H1 (cell line): Measurements from ENCODE around the gene STOML1. TPM values are rescaled to one million over a fixed set of nuclear protein-coding genes. Genes with fewer than 3 reads are reported as not detected.

Experiments used
- CTCF ChIA-PET: fragments of 300-600 bp; sonication (Branson Sonifier 250); formaldehyde crosslinking; loops from one replicate; lab custom pipeline; 2021; ENCODE audit not compliant: partially characterized antibody; lab: Charles Lee
- POLR2A ChIA-PET: fragments of 300-600 bp; sonication (Branson Sonifier 250); formaldehyde crosslinking; loops from one replicate; lab custom pipeline; 2021; ENCODE audit warnings: inconsistent platforms; ENCODE audit not compliant: partially characterized antibody; lab: Charles Lee
- DNase-seq, 2 experiments: peaks; one replicate each; pipeline versions ENCODE4 v3.0.0 to v3.0.0-alpha.2; 2010 to 2022; ENCODE audit warnings: low spot score in 2 of 2, low read depth in 1 of 2, mixed read lengths in 1 of 2
- FAIRE-seq: peaks from 2 replicates; lab custom pipeline; 2011; peaks lifted over from hg19 to GRCh38; lab: Jason Lieb, UNC
- H2AFZ ChIP-seq: 2 replicates; pipeline ENCODE4 v1.8.1; 2012; ENCODE audit warnings: low read length, inconsistent platforms
- H2AK5ac ChIP-seq: 2 replicates; pipeline ENCODE4 v1.6.1; 2013; ENCODE audit warnings: low read depth, low read length
- H2BK120ac ChIP-seq: replicated peaks from 2 replicates; pipeline ENCODE3; 2013; ENCODE audit warnings: low read depth, low read length, inconsistent platforms
- H2BK12ac ChIP-seq: 2 replicates; pipeline ENCODE4 v1.6.1; 2013; ENCODE audit warnings: low read depth, low read length
- H2BK15ac ChIP-seq: 2 replicates; pipeline ENCODE4 v1.6.1; 2013; ENCODE audit warnings: low read length
- H2BK20ac ChIP-seq: 2 replicates; pipeline ENCODE4 v1.6.1; 2013; ENCODE audit warnings: low read length
- H2BK5ac ChIP-seq: 2 replicates; pipeline ENCODE4 v1.6.1; 2013; ENCODE audit warnings: low read depth, low read length
- H3K14ac ChIP-seq: 2 replicates; pipeline ENCODE4 v1.6.1; 2013; ENCODE audit warnings: inconsistent platforms; ENCODE audit not compliant: insufficient read length
- H3K18ac ChIP-seq: 2 replicates; pipeline ENCODE4 v1.6.1; 2013; ENCODE audit warnings: low read length; ENCODE audit errors: extremely low read depth
- H3K23ac ChIP-seq: 2 replicates; pipeline ENCODE4 v1.6.1; 2013; ENCODE audit warnings: inconsistent platforms; ENCODE audit not compliant: insufficient read length
- H3K23me2 ChIP-seq: 2 replicates; pipeline ENCODE4 v1.6.1; 2013; ENCODE audit warnings: low read depth, low read length
- H3K27ac ChIP-seq: 2 replicates; pipeline ENCODE4 v1.6.1; 2011; ENCODE audit warnings: low read depth, low read length, inconsistent platforms
- H3K27me3 ChIP-seq, 4 experiments: replicated peaks in 1 of 4; 1 replicate in 1 of 4; 2 replicates in 3 of 4; pipeline versions ENCODE4 v1.6.1 to v1.8.1; 2011 to 2013; ENCODE audit warnings: low read length in 3 of 4, mild to moderate bottlenecking in 3 of 4, inconsistent platforms in 2 of 4, mixed read lengths in 2 of 4, moderate library complexity in 1 of 4; ENCODE audit not compliant: control insufficient read depth in 3 of 4, insufficient read depth in 3 of 4; ENCODE audit errors: extremely low read depth in 1 of 4
- H3K36me3 ChIP-seq, 4 experiments: 2 replicates each; pipeline versions ENCODE4 v1.6.1 to v1.8.1; 2011 to 2013; ENCODE audit warnings: mild to moderate bottlenecking in 4 of 4, low read length in 3 of 4, moderate library complexity in 2 of 4, control low read depth in 1 of 4, inconsistent platforms in 1 of 4; ENCODE audit not compliant: insufficient read depth in 4 of 4, control insufficient read depth in 2 of 4
- H3K4ac ChIP-seq: replicated peaks from 2 replicates; pipeline ENCODE3; 2013; ENCODE audit warnings: low read length, low read depth, mixed read lengths, inconsistent platforms; ENCODE audit not compliant: insufficient read length
- H3K4me1 ChIP-seq, 4 experiments: replicated peaks in 1 of 4; 1 replicate in 1 of 4; 2 replicates in 3 of 4; pipeline versions ENCODE4 v1.6.1 to v1.8.1; 2011 to 2013; ENCODE audit warnings: low read length in 3 of 4, inconsistent platforms in 2 of 4, mixed read lengths in 1 of 4; ENCODE audit not compliant: insufficient read depth in 4 of 4, control insufficient read depth in 3 of 4
- H3K4me2 ChIP-seq, 2 experiments: 2 replicates each; pipeline versions ENCODE4 v1.6.1 to v1.8.1; 2011 to 2013; ENCODE audit warnings: low read depth in 2 of 2, low read length in 2 of 2, control low read depth in 1 of 2, inconsistent platforms in 1 of 2, mild to moderate bottlenecking in 1 of 2; ENCODE audit not compliant: insufficient read depth in 1 of 2
- H3K4me3 ChIP-seq, 4 experiments: fragments of 200-600, 300-600 bp in 1 of 4; sonication (generic), shearing (Covaris generic), sonication (Bioruptor Twin) in 1 of 4; 2 replicates each; pipeline versions ENCODE4 v1.5.1 to v1.8.1; 2011 to 2016; ENCODE audit warnings: low read length in 4 of 4, low read depth in 3 of 4, control low read depth in 2 of 4, inconsistent platforms in 2 of 4, mild to moderate bottlenecking in 2 of 4, mixed read lengths in 1 of 4, moderate library complexity in 1 of 4; ENCODE audit not compliant: insufficient read depth in 2 of 4; ENCODE audit errors: extremely low read depth in 1 of 4
- H3K56ac ChIP-seq: replicated peaks from 2 replicates; pipeline ENCODE3; 2013; ENCODE audit warnings: low read depth, mild to moderate bottlenecking, mixed read lengths, low read length, inconsistent platforms; ENCODE audit not compliant: insufficient read length
- H3K79me1 ChIP-seq: 2 replicates; pipeline ENCODE4 v1.6.1; 2013; ENCODE audit warnings: low read depth, low read length, control low read depth
- H3K79me2 ChIP-seq, 2 experiments: 2 replicates each; pipeline versions ENCODE4 v1.6.1 to v1.8.1; 2012 to 2013; ENCODE audit warnings: low read length in 2 of 2, mild to moderate bottlenecking in 2 of 2, inconsistent platforms in 1 of 2; ENCODE audit not compliant: insufficient read depth in 2 of 2, control insufficient read depth in 1 of 2
- H3K9ac ChIP-seq, 4 experiments: replicated peaks in 1 of 4; 1 replicate in 1 of 4; 2 replicates in 3 of 4; pipeline versions ENCODE4 v1.6.1 to v1.8.1; 2011 to 2013; ENCODE audit warnings: low read depth in 3 of 4, low read length in 3 of 4, control low read depth in 2 of 4, mild to moderate bottlenecking in 2 of 4, moderate library complexity in 2 of 4, inconsistent platforms in 1 of 4; ENCODE audit errors: extremely low read depth in 1 of 4
- H3K9me3 ChIP-seq, 2 experiments: 2 replicates each; pipeline versions ENCODE4 v1.6.1 to v1.8.1; 2012 to 2013; ENCODE audit warnings: mild to moderate bottlenecking in 2 of 2, moderate library complexity in 2 of 2, control low read depth in 1 of 2, inconsistent platforms in 1 of 2, low read depth in 1 of 2, low read length in 1 of 2, mixed read lengths in 1 of 2; ENCODE audit not compliant: insufficient read depth in 2 of 2
- H4K20me1 ChIP-seq, 2 experiments: replicated peaks in 1 of 2; 2 replicates each; pipeline versions ENCODE3 to v1.8.1; 2011 to 2013; ENCODE audit warnings: inconsistent platforms in 2 of 2, low read length in 2 of 2, mild to moderate bottlenecking in 1 of 2; ENCODE audit not compliant: insufficient read depth in 2 of 2, control insufficient read depth in 1 of 2
- H4K5ac ChIP-seq: 2 replicates; pipeline ENCODE4 v1.6.1; 2013; ENCODE audit warnings: low read length, low read depth, mixed read lengths, inconsistent platforms; ENCODE audit not compliant: insufficient read length
- H4K8ac ChIP-seq: 2 replicates; pipeline ENCODE4 v1.8.0; 2013; ENCODE audit warnings: mild to moderate bottlenecking, moderate library complexity, low read length, inconsistent platforms; ENCODE audit not compliant: insufficient read depth; ENCODE audit errors: extremely low read depth
- H4K91ac ChIP-seq: replicated peaks from 2 replicates; pipeline ENCODE3; 2013; ENCODE audit warnings: low read length, mixed read lengths, inconsistent platforms; ENCODE audit not compliant: insufficient read length
- ASH2L ChIP-seq: fragments of 200-600, 300-600 bp; sonication (generic); IDR thresholded peaks from one replicate; pipeline ENCODE4 v1.7.1; 2017; ENCODE audit warnings: low read length
- BRCA1 ChIP-seq: IDR thresholded peaks from 2 replicates; pipeline ENCODE4 v1.6.1; 2012; ENCODE audit warnings: low read depth, low read length, improper control_type of control experiment
- CEBPB ChIP-seq: IDR thresholded peaks from 2 replicates; pipeline ENCODE4 v1.6.1; 2012; ENCODE audit warnings: low read depth, low read length
- CTBP2 ChIP-seq: IDR thresholded peaks from 2 replicates; pipeline ENCODE4 v1.7.0; 2011; ENCODE audit warnings: borderline replicate concordance, mild to moderate bottlenecking, moderate library complexity, mixed read lengths, low read length; ENCODE audit not compliant: insufficient read depth, insufficient read length
- E2F6 ChIP-seq: IDR thresholded peaks from 2 replicates; pipeline ENCODE4 v1.6.1; 2012; ENCODE audit warnings: inconsistent platforms
- FOSL1 ChIP-seq: IDR thresholded peaks from 2 replicates; pipeline ENCODE4 v1.6.1; 2011; ENCODE audit warnings: mild to moderate bottlenecking, low read depth, low read length, moderate library complexity; ENCODE audit not compliant: insufficient read depth
- KDM5A ChIP-seq: fragments of 200-600 bp; IDR thresholded peaks from 2 replicates; pipeline ENCODE4 v1.7.1; 2012; ENCODE audit warnings: mild to moderate bottlenecking, low read length, inconsistent platforms, mixed read lengths
- SIX5 ChIP-seq: IDR thresholded peaks from 2 replicates; pipeline ENCODE4 v1.6.1; 2011; ENCODE audit warnings: mild to moderate bottlenecking, low read depth, low read length
- WGBS, 2 experiments: shearing (Covaris generic) in 1 of 2; methylation state at CpG; one replicate each; pipeline versions ENCODE4 v1.1.6 to v1.1.7; 2013 to 2015; ENCODE audit warnings: low lambda C conversion rate in 2 of 2, mixed read lengths in 2 of 2, inconsistent platforms in 1 of 2, low coverage in 1 of 2, missing lambda C conversion rate in 1 of 2; ENCODE audit not compliant: insufficient replicate concordance in 2 of 2, insufficient coverage in 1 of 2, insufficient read length in 1 of 2; ENCODE audit errors: extremely low coverage in 1 of 2, missing lambda C conversion rate in 1 of 2; 5-methylcytosine and 5-hydroxymethylcytosine counted together
- polyA plus RNA-seq, 7 experiments: library from polyadenylated mRNA; depleted of rRNA in 3 of 7; stranded (reverse) in 5 of 7; unstranded in 2 of 7; fragments of >200 nt in 5 of 7; fragments of 200-250 nt in 2 of 7; gene quantifications; 1 replicate in 5 of 7; 2 replicates in 1 of 7; 4 replicates in 1 of 7; pipeline versions ENCODE4 v1.2.1 to v1.2.3, GENCODE V29; 2011 to 2013; ENCODE audit warnings: missing spikeins in 2 of 7, mixed read lengths in 2 of 7
- total RNA-seq: library from RNA; stranded (reverse); fragmentation: NEBNext Ultra II Directional; extraction: Animal tissue kit (Norgen Biotek cat#: 25700); gene quantifications from 2 replicates; pipeline ENCODE4 v1.2.1, GENCODE V29; 2021
- TF ChIP-seq, protein P1 (sequence below): IDR thresholded peaks from 2 replicates; pipeline ENCODE4 v1.6.1; 2011; ENCODE audit warnings: low read length, improper control_type of control experiment
- TF ChIP-seq, protein P2 (sequence below): IDR thresholded peaks from 2 replicates; pipeline ENCODE4 v1.6.1; 2012; ENCODE audit warnings: low read length, inconsistent platforms

The STOML1 gene
- total and polyA plus RNA-seq, 2 of the 8 experiments (the other 6 are each of a cell fraction or from before 2014, with no cell fraction given), result 2.6 to 3.2 TPM

GRCh38 chr15:73949496-73949895, 42.6 kb downstream of the STOML1 start:
- Histone ChIP-seq H3K27ac (no peak overlapping the region), H3K14ac (no peak overlapping the region), H3K23me2 (no peaks in the 10 kb centered on the region), H4K8ac (no peak overlapping the region), H3K9ac (no peak overlapping the region), H3K27me3 (no peaks in the 10 kb centered on the region), H3K4me2 (no peak overlapping the region), H4K91ac (no peak overlapping the region), H3K79me1 (no peaks in the 10 kb centered on the region), H3K4me3 (no peak overlapping the region), H2AK5ac (no peak overlapping the region), H2AFZ (no peak overlapping the region), H2BK20ac (no peak overlapping the region; the same call in 1 of the 2 replicates), H3K36me3 (no peaks in the 10 kb centered on the region), H3K56ac (no peak overlapping the region), H3K23ac (no peak overlapping the region), H3K79me2 (no peaks in the 10 kb centered on the region), H3K9me3 (no peaks in the 10 kb centered on the region), H2BK15ac (no peak overlapping the region), H2BK12ac (no peak overlapping the region), H3K18ac (no peak overlapping the region), H4K5ac (no peak overlapping the region), H2BK5ac (no peak overlapping the region), H3K4me1 (peaks cover 6 to 16% (median 12%) of the 10 kb centered on the region in 4 experiments), H3K4ac (no peak overlapping the region), H4K20me1 (no peaks in the 10 kb centered on the region), H2BK120ac (no peak overlapping the region)
- ChIA-PET CTCF (interaction anchor here (0.7 to 7.0 kb wide), 11 partner anchors 8 to 87 kb away, joined by 3 to 55 read pairs (median 4); partner anchors contain the start of genes LOXL1 and PML), POLR2A (no interaction called here)
- 88% methylated on average over 10 of the region's 10 CpGs; no CpG with 5 or more reads in 1 of the 2 experiments for WGBS, 2 experiments
- FAIRE-seq (no peak), DNase-seq (no peak)
- TF ChIP-seq BRCA1 (no peak), CTBP2 (no peak), ASH2L (no peak), SIX5 (no peak), FOSL1 (no peak), KDM5A (no peak), E2F6 (no peak), CEBPB (no peak)
- TF ChIP-seq, protein P1, sequence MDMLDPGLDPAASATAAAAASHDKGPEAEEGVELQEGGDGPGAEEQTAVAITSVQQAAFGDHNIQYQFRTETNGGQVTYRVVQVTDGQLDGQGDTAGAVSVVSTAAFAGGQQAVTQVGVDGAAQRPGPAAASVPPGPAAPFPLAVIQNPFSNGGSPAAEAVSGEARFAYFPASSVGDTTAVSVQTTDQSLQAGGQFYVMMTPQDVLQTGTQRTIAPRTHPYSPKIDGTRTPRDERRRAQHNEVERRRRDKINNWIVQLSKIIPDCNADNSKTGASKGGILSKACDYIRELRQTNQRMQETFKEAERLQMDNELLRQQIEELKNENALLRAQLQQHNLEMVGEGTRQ, result no peak
- TF ChIP-seq, protein P2, sequence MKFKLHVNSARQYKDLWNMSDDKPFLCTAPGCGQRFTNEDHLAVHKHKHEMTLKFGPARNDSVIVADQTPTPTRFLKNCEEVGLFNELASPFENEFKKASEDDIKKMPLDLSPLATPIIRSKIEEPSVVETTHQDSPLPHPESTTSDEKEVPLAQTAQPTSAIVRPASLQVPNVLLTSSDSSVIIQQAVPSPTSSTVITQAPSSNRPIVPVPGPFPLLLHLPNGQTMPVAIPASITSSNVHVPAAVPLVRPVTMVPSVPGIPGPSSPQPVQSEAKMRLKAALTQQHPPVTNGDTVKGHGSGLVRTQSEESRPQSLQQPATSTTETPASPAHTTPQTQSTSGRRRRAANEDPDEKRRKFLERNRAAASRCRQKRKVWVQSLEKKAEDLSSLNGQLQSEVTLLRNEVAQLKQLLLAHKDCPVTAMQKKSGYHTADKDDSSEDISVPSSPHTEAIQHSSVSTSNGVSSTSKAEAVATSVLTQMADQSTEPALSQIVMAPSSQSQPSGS, result no peak
